ENCODE data around the gene MKNK1. TPM values are rescaled to one million over a fixed set of nuclear protein-coding genes. Genes with fewer than 3 reads are reported as not detected.
A peak's percentile ranks its signal among the peaks of the same experiment; 100 is the strongest.

Gene MKNK1
- total RNA-seq, 1 experiment from 2014 or later: 103 TPM

GRCh38 chr1:46516200-46516950, 87.7 kb downstream of the MKNK1 start:
- no peak overlapping the region for H2AFZ ChIP-seq
- ChIA-PET POLR2A (ENCODE audit: unreplicated experiment) (interaction anchor here (0.6 kb wide), 3 partner anchors 101 to 1112 kb away, joined by 3 to 4 read pairs (median 4); partner anchors contain the start of gene STIL), CTCF (interaction anchor here (0.6 to 1.2 kb wide), 2 partner anchors 74 to 810 kb away, joined by 3 to 5 read pairs; no protein-coding TSS in a partner anchor)
- DNase-seq: no peak
- no peaks in the 10 kb centered on the region for H3K79me2 ChIP-seq (ENCODE audit: low read depth)
- H3K27ac ChIP-seq: peak overlapping the region; percentile 34; the same call in 1 of the 2 replicates
- no peaks in the 10 kb centered on the region for H3K9me3 ChIP-seq (ENCODE audit: insufficient read depth, low read depth)
- intact Hi-C loops (cut with micrococcal nuclease; ENCODE audit: unreplicated experiment): loop anchor here (2.0 kb wide), 1 partner anchor 28 kb away; the partner anchor contains the start of gene DMBX1
- no peaks in the 10 kb centered on the region for H4K20me1 ChIP-seq (ENCODE audit: insufficient read depth)
- H3K4me1 ChIP-seq (replicated peaks; ENCODE audit: insufficient read depth): peaks cover 58% of the 10 kb centered on the region
- H3K9me2 ChIP-seq (ENCODE audit: insufficient read depth): no peaks in the 10 kb centered on the region
- no peak for TF ChIP-seq EZH2 (IDR thresholded peaks at IDR 0.05; ENCODE audit: low read depth)
- TF ChIP-seq CTCF (conservative IDR thresholded peaks at IDR 0.05): no peak
- peak overlapping the region; percentile 78 for H3K4me2 ChIP-seq
- H3K36me3 ChIP-seq (ENCODE audit: low read depth): no peaks in the 10 kb centered on the region
- no peaks in the 10 kb centered on the region for H3K27me3 ChIP-seq (ENCODE audit: insufficient read depth, low read depth)
- peaks cover 31% of the 10 kb centered on the region for H3F3A ChIP-seq (ENCODE audit: insufficient read depth, low read depth)
- no TSS peak for BruUV-seq (replicated peaks)
- H3K4me3 ChIP-seq: peak overlapping the region; percentile 35; the same call in 1 of the 2 replicates

- DNase-seq: no peak
- H3K27ac ChIP-seq: no peak overlapping the region
- no peaks in the 10 kb centered on the region for H3K27me3 ChIP-seq (ENCODE audit: insufficient read depth, low read depth)
- H3K4me1 ChIP-seq (replicated peaks; ENCODE audit: insufficient read depth): peaks cover 50% of the 10 kb centered on the region
- BruUV-seq (replicated peaks): no TSS peak
- no peak for TF ChIP-seq EZH2 (IDR thresholded peaks at IDR 0.05; ENCODE audit: low read depth)
- TF ChIP-seq CTCF (conservative IDR thresholded peaks at IDR 0.05): no peak
- no peaks in the 10 kb centered on the region for H3K9me3 ChIP-seq (ENCODE audit: insufficient read depth, low read depth)
- H3K4me2 ChIP-seq: peak overlapping the region; percentile 78; the same call in 1 of the 2 replicates
- H2AFZ ChIP-seq: no peak overlapping the region
- H3F3A ChIP-seq (ENCODE audit: insufficient read depth, low read depth): peaks cover 26% of the 10 kb centered on the region
- no peaks in the 10 kb centered on the region for H4K20me1 ChIP-seq (ENCODE audit: insufficient read depth)
- POLR2A ChIA-PET (ENCODE audit: unreplicated experiment): no interaction called here
- H3K79me2 ChIP-seq (ENCODE audit: low read depth): no peaks in the 10 kb centered on the region
- CTCF ChIA-PET: no interaction called here
- H3K4me3 ChIP-seq: no peak overlapping the region
- no peaks in the 10 kb centered on the region for H3K36me3 ChIP-seq (ENCODE audit: low read depth)
- no peaks in the 10 kb centered on the region for H3K9me2 ChIP-seq (ENCODE audit: insufficient read depth)
- intact Hi-C loops (cut with micrococcal nuclease; ENCODE audit: unreplicated experiment): no loop called here
Measured at GRCh38 chr1:46515576-46515975, 88.5 kb downstream of the MKNK1 start.

GRCh38 chr1:46513536-46513935, 90.5 kb downstream of the MKNK1 start:
- no peak overlapping the region for H3K4me3 ChIP-seq
- H2AFZ ChIP-seq: no peak overlapping the region
- BruUV-seq (replicated peaks): no TSS peak
- no peaks in the 10 kb centered on the region for H3K9me3 ChIP-seq (ENCODE audit: insufficient read depth, low read depth)
- H4K20me1 ChIP-seq (ENCODE audit: insufficient read depth): no peaks in the 10 kb centered on the region
- ChIA-PET POLR2A (ENCODE audit: unreplicated experiment) (no interaction called here), CTCF (no interaction called here)
- H3K4me2 ChIP-seq: no peak overlapping the region
- H3K36me3 ChIP-seq (ENCODE audit: low read depth): no peaks in the 10 kb centered on the region
- no peak for DNase-seq
- no peaks in the 10 kb centered on the region for H3K9me2 ChIP-seq (ENCODE audit: insufficient read depth)
- H3K79me2 ChIP-seq (ENCODE audit: low read depth): no peaks in the 10 kb centered on the region
- intact Hi-C loops (cut with micrococcal nuclease; ENCODE audit: unreplicated experiment): no loop called here
- H3K4me1 ChIP-seq (replicated peaks; ENCODE audit: insufficient read depth): peaks cover 30% of the 10 kb centered on the region
- no peak for TF ChIP-seq CTCF (conservative IDR thresholded peaks at IDR 0.05)
- TF ChIP-seq EZH2 (IDR thresholded peaks at IDR 0.05; ENCODE audit: low read depth): no peak
- no peaks in the 10 kb centered on the region for H3K27me3 ChIP-seq (ENCODE audit: insufficient read depth, low read depth)
- no peak overlapping the region for H3K27ac ChIP-seq
- peaks cover 14% of the 10 kb centered on the region for H3F3A ChIP-seq (ENCODE audit: insufficient read depth, low read depth)
